Measurements from ENCODE around the gene EXPH5.

EXPH5 gene

DNA sequence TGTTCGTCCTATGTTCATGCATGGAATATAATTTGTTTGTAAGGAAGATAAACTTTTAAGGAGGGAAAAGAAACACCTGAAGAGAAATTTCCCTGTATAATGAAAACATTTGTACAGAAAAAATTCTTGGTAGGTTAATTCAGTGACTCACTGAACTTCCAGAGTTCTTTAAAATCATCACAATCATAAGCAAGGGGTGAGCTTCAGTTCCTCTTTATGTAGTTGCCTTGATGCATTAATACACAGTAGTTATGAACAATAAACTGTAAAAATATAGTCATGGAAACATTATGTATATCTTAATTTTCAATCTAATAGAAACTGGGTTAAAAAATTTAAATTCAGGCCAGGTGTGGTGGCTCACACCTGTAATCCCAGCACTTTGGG lies 125.1 kb downstream of the EXPH5 start:
- no peak for DNase-seq (ENCODE audit: low read depth, low spot score)

GRCh38 chr11:108467091-108467823 lies 126.3 kb downstream of the EXPH5 start, which contains the start of gene C11orf65:
TSS of gene C11orf65 (minus strand) at chr11:108467529. CDS start at chr11:108461559, 5,970 bp downstream.
- peak; percentile 90 for DNase-seq (ENCODE audit: low read depth, low spot score)

- no peak for DNase-seq (ENCODE audit: low read depth, low spot score)
Observed at GRCh38 chr11:108466405-108466804, 127.2 kb downstream of the EXPH5 start.
